Right atrium auricular region (tissue), 2 donors: ENCODE measurements around the gene RPL12. TPM values are rescaled to one million over a fixed set of nuclear protein-coding genes. Genes with fewer than 3 reads are reported as not detected.

Experiments used
- DNase-seq: peaks from one replicate; pipeline ENCODE4 v3.0.0-alpha.2; 2019; ENCODE audit warnings: low spot score
- H3K27ac ChIP-seq, 2 donors: fragments of 200-600 bp; sonication (generic); 1 replicate in 1 of 2; 2 replicates in 1 of 2; pipeline ENCODE4 v1.5.1; 2016 to 2019
- H3K27me3 ChIP-seq, 2 donors: fragments of 200-600 bp; sonication (generic); one replicate each; pipeline versions ENCODE4 v1.5.1 to v1.6.0; 2017 to 2019
- H3K36me3 ChIP-seq: fragments of 200-600 bp; sonication (generic); one replicate; pipeline ENCODE4 v1.5.1; 2016
- H3K4me1 ChIP-seq, 2 donors: fragments of 200-600 bp; sonication (generic); one replicate each; pipeline versions ENCODE4 v1.5.1 to v1.6.0; 2017 to 2019
- H3K4me3 ChIP-seq, 2 donors: fragments of 200-600 bp; sonication (generic); 1 replicate in 1 of 2; 2 replicates in 1 of 2; pipeline ENCODE4 v1.5.1; 2017 to 2019; ENCODE audit warnings: mild to moderate bottlenecking in 1 of 2, moderate library complexity in 1 of 2
- H3K9me3 ChIP-seq, 2 donors: fragments of 200-600 bp; sonication (generic); one replicate each; pipeline ENCODE4 v1.5.1; 2019
- total RNA-seq, 2 donors: library from RNA; depleted of rRNA; stranded (reverse); fragments of >200 nt; gene quantifications; one replicate each; pipeline ENCODE4 v1.1.0, GENCODE V29; 2016
- TF ChIP-seq, protein P1 (sequence below), 2 donors: fragments of 200-600 bp; sonication (generic); IDR thresholded peaks; one replicate each; pipeline ENCODE4 v1.5.1; 2019; ENCODE audit warnings: antibody characterized with exemption in 2 of 2

The RPL12 gene
- total RNA-seq, 2 donors from 2014 or later = 623 to 1,266 TPM

DNA sequence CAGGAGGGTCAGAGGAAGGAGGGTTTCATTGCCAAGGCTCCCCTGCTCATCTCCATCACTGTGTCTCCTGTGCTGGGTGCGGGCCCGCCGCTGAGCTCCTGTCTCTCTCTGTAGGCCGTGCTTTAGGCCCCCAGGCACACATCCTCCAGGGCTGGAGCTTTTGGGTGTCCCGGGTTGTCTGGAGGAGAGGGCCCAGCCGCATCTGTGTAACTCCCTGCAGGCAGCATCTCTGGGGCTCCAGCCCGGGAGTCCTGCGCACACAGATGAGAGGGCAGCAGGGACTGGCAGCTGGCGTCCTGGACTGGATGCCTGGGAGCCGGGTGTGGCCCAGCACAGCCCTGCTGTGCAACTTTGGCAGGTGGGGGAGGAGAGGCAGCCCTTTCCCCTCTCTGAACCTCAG lies 40.3 kb upstream of the RPL12 start:
- Histone ChIP-seq H3K4me1 (peaks cover 0 to 33% of the 10 kb centered on the region in 2 donors), H3K9me3 (no peaks in the 10 kb centered on the region), H3K36me3 (peaks cover 69% of the 10 kb centered on the region), H3K4me3 (no peak overlapping the region), H3K27ac (no peak overlapping the region), H3K27me3 (no peaks in the 10 kb centered on the region)
- no peak for DNase-seq
- TF ChIP-seq, protein P1, sequence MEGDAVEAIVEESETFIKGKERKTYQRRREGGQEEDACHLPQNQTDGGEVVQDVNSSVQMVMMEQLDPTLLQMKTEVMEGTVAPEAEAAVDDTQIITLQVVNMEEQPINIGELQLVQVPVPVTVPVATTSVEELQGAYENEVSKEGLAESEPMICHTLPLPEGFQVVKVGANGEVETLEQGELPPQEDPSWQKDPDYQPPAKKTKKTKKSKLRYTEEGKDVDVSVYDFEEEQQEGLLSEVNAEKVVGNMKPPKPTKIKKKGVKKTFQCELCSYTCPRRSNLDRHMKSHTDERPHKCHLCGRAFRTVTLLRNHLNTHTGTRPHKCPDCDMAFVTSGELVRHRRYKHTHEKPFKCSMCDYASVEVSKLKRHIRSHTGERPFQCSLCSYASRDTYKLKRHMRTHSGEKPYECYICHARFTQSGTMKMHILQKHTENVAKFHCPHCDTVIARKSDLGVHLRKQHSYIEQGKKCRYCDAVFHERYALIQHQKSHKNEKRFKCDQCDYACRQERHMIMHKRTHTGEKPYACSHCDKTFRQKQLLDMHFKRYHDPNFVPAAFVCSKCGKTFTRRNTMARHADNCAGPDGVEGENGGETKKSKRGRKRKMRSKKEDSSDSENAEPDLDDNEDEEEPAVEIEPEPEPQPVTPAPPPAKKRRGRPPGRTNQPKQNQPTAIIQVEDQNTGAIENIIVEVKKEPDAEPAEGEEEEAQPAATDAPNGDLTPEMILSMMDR (IDR thresholded peaks at IDR 0.05) = no peak

DNA sequence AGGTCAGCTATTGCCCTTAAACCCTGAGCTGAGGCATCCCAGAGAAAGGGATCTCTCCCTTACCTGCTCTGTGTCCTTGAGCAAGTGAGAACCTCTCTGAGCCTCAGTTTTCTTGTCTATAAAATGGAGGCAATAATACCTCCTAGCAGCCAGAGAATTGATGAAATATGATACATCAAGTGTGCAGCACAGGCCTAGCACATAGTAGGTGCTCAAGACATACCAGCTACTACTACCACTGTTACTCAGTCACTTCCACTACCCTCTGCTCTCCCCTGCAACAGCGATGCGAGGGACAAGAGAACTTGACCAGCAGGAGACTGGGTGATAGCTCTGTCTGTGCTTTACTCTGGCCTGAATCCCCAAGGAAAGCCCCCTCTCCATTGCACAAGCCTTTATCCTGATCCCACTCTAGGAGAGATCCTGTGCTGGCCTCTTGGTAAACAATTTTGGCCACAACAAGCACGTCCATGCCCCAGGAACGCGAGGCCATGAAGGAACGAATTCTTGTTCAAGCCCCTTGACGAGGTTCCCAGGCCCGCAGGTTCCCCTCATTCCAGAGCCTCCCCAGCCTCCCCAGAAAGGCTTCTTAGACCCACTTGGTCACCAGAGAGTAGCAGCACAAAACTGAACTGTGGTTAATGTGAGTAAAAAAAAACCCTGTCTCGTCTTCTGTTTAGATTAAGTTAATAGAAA lies 39.5 kb upstream of the RPL12 start:
- H3K36me3 ChIP-seq = peaks cover 74% of the 10 kb centered on the region
- TF ChIP-seq, protein P1 (IDR thresholded peaks at IDR 0.05) = no peak
- peaks cover 0 to 33% of the 10 kb centered on the region in 2 donors for H3K4me1 ChIP-seq
- no peak overlapping the region for H3K27ac ChIP-seq
- H3K4me3 ChIP-seq = no peak overlapping the region
- no peaks in the 10 kb centered on the region for H3K9me3 ChIP-seq
- DNase-seq = no peak
- no peaks in the 10 kb centered on the region for H3K27me3 ChIP-seq

DNA sequence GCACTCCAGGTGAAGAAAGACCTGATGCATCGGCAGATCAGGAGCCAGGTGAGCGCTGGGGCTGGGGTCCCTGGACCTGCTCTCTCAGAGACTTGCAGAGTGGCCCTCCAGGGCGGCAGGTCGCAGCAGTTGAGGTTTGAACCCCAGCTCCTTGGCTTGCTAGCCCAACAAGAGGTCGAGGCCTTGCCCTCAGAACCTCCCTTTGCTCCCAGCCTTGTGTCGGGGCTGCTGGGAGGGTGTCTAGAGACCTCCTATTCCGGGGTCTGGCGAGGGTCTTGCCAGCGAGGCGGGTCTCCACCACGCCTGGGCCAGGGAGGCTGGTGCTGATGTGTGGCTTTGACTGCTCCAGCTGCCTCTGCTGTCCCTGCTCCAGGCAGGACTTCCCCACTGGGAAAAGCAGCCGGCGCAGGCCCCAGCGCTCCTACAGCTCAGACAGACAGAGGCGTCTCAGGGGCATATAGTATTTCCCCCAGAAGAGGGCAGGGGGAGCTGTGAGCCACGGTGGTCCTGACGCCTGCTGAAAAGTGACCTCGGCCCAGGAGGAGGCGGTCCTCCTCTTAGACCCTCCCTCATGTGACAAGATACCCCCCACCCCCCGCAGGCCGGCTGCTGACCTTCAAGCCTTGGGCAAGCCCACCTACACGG lies 38.4 kb upstream of the RPL12 start:
- DNase-seq = no peak
- Histone ChIP-seq H3K4me3 (no peak overlapping the region), H3K27ac (no peak overlapping the region)

DNA sequence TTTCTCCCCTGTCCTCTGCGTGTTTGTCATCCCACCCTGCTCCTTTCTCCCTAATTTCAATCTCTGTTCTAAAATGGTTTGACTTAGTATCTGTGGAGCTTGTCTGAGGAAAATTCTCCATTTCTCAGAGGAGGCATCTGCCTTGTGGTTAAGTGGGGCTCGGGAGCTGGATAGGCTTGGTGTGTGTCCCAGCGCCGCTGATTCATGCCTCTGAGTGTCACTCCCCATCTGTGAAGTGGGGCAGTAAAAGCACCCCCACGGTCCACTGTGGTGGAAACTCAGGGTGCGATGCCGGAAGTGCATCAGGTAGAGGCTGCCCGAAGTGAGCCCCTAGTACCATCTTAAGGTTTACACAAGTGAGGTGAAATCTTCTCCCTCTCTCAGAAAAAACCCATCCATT lies 37.7 kb upstream of the RPL12 start:
- Histone ChIP-seq H3K4me3 (no peak overlapping the region), H3K27me3 (no peaks in the 10 kb centered on the region), H3K27ac (no peak overlapping the region), H3K4me1 (peaks cover 0 to 16% of the 10 kb centered on the region in 2 donors), H3K36me3 (peaks cover 86% of the 10 kb centered on the region), H3K9me3 (no peaks in the 10 kb centered on the region)
- no peak for DNase-seq
- TF ChIP-seq, protein P1 (IDR thresholded peaks at IDR 0.05) = no peak

More for the DNA sequence above, 38.4 kb upstream of the RPL12 start:
- peaks cover 82% of the 10 kb centered on the region for H3K36me3 ChIP-seq
- peaks cover 0 to 22% of the 10 kb centered on the region in 2 donors for H3K4me1 ChIP-seq
- TF ChIP-seq, protein P1 (IDR thresholded peaks at IDR 0.05) = no peak
- H3K9me3 ChIP-seq = no peaks in the 10 kb centered on the region
- no peaks in the 10 kb centered on the region for H3K27me3 ChIP-seq

DNA sequence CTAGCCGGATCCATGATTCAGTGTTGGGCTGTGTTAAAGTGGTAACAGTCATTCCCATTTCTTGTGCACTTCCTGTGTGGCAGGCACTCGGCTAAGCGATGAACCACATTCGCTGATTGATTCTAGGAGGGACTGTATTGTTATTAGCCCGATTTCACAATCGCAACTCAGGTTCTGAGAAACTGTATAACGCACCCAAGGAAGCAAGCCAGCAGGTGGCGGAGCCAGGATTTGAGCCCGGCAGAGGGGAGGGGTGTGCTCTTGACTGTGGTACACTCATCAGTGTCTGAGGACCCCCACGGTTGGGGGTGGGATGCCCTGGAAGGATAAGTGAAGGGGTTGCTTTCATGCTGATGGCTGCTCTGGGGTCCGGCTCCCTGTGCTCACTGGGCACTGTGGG lies 34.8 kb upstream of the RPL12 start:
- Histone ChIP-seq H3K27me3 (no peaks in the 10 kb centered on the region), H3K36me3 (peaks cover 86% of the 10 kb centered on the region), H3K4me1 (no peaks in the 10 kb centered on the region), H3K4me3 (no peak overlapping the region), H3K27ac (no peak overlapping the region), H3K9me3 (no peaks in the 10 kb centered on the region)
- DNase-seq = no peak
- TF ChIP-seq, protein P1 (IDR thresholded peaks at IDR 0.05) = no peak
